DND-41 (cell line): ENCODE results near the gene NEAT1.

Experiments used
- ATAC-seq: fragments of 200-7000 bp; cut with Tn5 transposase; 3 replicates; pipeline ENCODE4 v1.9.1; 2021; ENCODE audit warnings: low read depth; ENCODE audit not compliant: insufficient read depth
- DNase-seq: peaks from one replicate; pipeline ENCODE4 v3.0.0-alpha.2; 2020
- H2AFZ ChIP-seq: 2 replicates; pipeline ENCODE4 v1.6.0; 2012; ENCODE audit warnings: low read depth, low read length
- H3K27ac ChIP-seq: 2 replicates; pipeline ENCODE4 v1.5.1; 2012; ENCODE audit warnings: low read length, inconsistent platforms
- H3K27me3 ChIP-seq: fragments of 200-600 bp; sonication (generic); 2 replicates; pipeline ENCODE4 v1.6.0; 2012; ENCODE audit warnings: low read length, mild to moderate bottlenecking, inconsistent platforms; ENCODE audit not compliant: insufficient read depth, poor library complexity
- H3K36me3 ChIP-seq: 2 replicates; pipeline ENCODE4 v1.5.1; 2012; ENCODE audit warnings: low read length, inconsistent platforms; ENCODE audit not compliant: insufficient read depth
- H3K4me1 ChIP-seq: 2 replicates; pipeline ENCODE4 v1.5.1; 2012; ENCODE audit warnings: mild to moderate bottlenecking, low read length; ENCODE audit not compliant: insufficient read depth
- H3K4me2 ChIP-seq: 2 replicates; pipeline ENCODE4 v1.6.0; 2012; ENCODE audit warnings: mild to moderate bottlenecking, moderate library complexity, low read length, inconsistent platforms; ENCODE audit not compliant: insufficient read depth
- H3K4me3 ChIP-seq, 2 experiments: fragments of 200-600 bp in 1 of 2; shearing (Covaris generic) in 1 of 2; 2 replicates each; pipeline ENCODE4 v1.5.1; 2012 to 2016; ENCODE audit warnings: inconsistent platforms in 2 of 2, low read length in 2 of 2, mild to moderate bottlenecking in 2 of 2, low read depth in 1 of 2, moderate library complexity in 1 of 2
- H3K79me2 ChIP-seq: 2 replicates; pipeline ENCODE4 v1.6.0; 2012; ENCODE audit warnings: low read length, inconsistent platforms; ENCODE audit not compliant: insufficient read depth
- H3K9ac ChIP-seq: 2 replicates; pipeline ENCODE4 v1.6.0; 2012; ENCODE audit warnings: low read depth, mild to moderate bottlenecking, inconsistent platforms, low read length, moderate library complexity
- H3K9me3 ChIP-seq: 2 replicates; pipeline ENCODE4 v1.5.1; 2012; ENCODE audit warnings: low read length, moderate library complexity, mild to moderate bottlenecking, inconsistent platforms; ENCODE audit not compliant: insufficient read depth, severe bottlenecking
- H4K20me1 ChIP-seq: 2 replicates; pipeline ENCODE4 v1.6.0; 2012; ENCODE audit warnings: low read length; ENCODE audit not compliant: insufficient read depth
- EZH2 ChIP-seq: IDR thresholded peaks from 3 replicates; pipeline ENCODE4 v1.6.1; 2012; ENCODE audit warnings: borderline replicate concordance, low read depth, mild to moderate bottlenecking, moderate library complexity, low read length, inconsistent platforms; ENCODE audit not compliant: severe bottlenecking
- TF ChIP-seq, protein P1 (sequence below): IDR thresholded peaks from 2 replicates; pipeline ENCODE4 v1.5.1; 2012; ENCODE audit warnings: borderline replicate concordance, low read length, moderate library complexity, mild to moderate bottlenecking; ENCODE audit not compliant: poor library complexity, severe bottlenecking; ENCODE audit errors: extremely low read depth

NEAT1 gene

DNA sequence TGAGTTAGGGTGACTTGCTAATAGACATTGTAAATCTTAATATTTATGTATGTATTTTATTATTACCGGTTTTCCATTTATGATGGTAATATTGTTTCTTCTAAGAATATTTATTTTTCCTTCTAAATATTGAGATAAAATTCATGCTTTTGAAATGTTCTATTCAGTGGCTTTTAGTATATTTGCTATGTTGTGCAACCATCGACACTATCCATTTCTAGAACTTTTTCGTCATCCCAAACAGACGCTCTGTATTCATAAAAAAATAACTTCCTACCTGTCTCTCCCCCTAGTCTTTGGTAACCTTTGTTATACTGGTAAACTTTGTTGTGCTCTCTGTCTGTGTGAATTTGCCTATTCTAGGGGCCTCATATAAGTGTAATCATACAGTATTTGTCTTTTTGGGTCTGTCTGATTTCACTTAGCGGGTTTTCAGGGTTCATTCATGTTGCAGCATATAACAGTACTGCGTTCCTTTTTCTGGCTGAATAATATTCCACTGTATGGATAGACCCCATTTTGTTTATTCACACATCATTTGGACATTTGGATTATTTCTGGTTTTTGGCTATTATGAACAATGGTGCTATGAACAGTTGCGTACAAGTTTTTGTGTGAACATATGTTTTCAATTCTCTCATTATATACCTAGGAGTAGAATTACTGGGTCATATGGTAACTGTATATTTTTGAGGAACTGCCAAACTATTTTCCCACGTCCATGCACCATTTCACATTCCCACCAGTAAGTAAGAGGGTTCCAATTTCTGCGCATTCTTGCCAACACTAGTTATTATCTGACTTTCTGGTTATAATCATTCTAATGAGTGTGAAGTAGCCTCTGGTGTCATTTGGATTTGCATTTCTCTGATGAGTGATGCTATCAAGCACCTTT lies 15.9 kb downstream of the NEAT1 start:
- Histone ChIP-seq H3K9me3 (no peaks in the 10 kb centered on the region), H3K4me3 (no peak overlapping the region), H3K36me3 (peaks cover 16% of the 10 kb centered on the region), H3K4me1 (0 out of 2 replicates have a peak, but pooled peaks cover 3% of the 10 kb centered on the region), H3K27me3 (no peaks in the 10 kb centered on the region), H3K79me2 (peaks cover 28% of the 10 kb centered on the region), H3K27ac (no peak overlapping the region), H2AFZ (no peak overlapping the region), H3K9ac (no peak overlapping the region), H3K4me2 (no peak overlapping the region), H4K20me1 (peaks cover 40% of the 10 kb centered on the region)
- no peak for DNase-seq
- ATAC-seq = no peak
- TF ChIP-seq, protein P1, sequence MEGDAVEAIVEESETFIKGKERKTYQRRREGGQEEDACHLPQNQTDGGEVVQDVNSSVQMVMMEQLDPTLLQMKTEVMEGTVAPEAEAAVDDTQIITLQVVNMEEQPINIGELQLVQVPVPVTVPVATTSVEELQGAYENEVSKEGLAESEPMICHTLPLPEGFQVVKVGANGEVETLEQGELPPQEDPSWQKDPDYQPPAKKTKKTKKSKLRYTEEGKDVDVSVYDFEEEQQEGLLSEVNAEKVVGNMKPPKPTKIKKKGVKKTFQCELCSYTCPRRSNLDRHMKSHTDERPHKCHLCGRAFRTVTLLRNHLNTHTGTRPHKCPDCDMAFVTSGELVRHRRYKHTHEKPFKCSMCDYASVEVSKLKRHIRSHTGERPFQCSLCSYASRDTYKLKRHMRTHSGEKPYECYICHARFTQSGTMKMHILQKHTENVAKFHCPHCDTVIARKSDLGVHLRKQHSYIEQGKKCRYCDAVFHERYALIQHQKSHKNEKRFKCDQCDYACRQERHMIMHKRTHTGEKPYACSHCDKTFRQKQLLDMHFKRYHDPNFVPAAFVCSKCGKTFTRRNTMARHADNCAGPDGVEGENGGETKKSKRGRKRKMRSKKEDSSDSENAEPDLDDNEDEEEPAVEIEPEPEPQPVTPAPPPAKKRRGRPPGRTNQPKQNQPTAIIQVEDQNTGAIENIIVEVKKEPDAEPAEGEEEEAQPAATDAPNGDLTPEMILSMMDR = no peak
- no peak for TF ChIP-seq EZH2

DNA sequence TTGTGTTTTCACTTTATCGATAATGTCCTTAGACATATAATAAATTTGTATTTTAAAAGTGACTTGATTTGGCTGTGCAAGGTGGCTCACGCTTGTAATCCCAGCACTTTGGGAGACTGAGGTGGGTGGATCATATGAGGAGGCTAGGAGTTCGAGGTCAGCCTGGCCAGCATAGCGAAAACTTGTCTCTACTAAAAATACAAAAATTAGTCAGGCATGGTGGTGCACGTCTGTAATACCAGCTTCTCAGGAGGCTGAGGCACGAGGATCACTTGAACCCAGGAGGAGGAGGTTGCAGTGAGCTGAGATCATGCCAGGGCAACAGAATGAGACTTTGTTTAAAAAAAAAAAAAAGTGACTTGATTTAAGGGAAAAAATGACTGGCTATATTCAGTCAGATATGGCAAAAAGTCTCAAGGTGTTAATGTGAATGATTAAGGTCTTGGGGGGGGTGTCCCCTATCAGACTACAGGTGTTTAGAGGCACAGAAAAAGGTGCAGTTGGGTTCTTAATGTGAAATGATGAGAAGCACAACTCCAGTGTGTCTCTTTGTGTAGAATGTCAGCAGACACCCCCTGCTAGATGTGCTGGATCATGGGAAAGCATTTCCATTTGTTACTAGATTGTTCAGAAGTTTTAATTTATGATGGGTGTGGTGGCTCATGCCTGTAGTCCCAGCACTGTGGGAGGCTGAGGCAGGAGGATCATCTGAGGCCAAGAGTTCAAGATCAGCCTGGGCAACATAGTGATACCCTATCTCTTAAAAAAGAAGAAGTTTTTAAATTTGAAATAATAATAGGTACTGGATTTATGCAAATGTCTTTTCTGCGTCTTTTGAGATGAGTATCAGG lies 17.0 kb downstream of the NEAT1 start:
- H4K20me1 ChIP-seq = peaks cover 41% of the 10 kb centered on the region
- no peak overlapping the region for H2AFZ ChIP-seq
- no peak overlapping the region for H3K9ac ChIP-seq
- no peaks in the 10 kb centered on the region for H3K27me3 ChIP-seq
- 0 out of 2 replicates have a peak, but pooled peaks cover 3% of the 10 kb centered on the region for H3K4me1 ChIP-seq
- peaks cover 9% of the 10 kb centered on the region for H3K36me3 ChIP-seq
- DNase-seq = peak; percentile 4
- peaks cover 18% of the 10 kb centered on the region for H3K79me2 ChIP-seq
- H3K4me2 ChIP-seq = no peak overlapping the region
- no peaks in the 10 kb centered on the region for H3K9me3 ChIP-seq
- no peak for ATAC-seq
- no peak overlapping the region for H3K4me3 ChIP-seq
- H3K27ac ChIP-seq = no peak overlapping the region
- TF ChIP-seq, protein P1 = no peak
- no peak for TF ChIP-seq EZH2

DNA sequence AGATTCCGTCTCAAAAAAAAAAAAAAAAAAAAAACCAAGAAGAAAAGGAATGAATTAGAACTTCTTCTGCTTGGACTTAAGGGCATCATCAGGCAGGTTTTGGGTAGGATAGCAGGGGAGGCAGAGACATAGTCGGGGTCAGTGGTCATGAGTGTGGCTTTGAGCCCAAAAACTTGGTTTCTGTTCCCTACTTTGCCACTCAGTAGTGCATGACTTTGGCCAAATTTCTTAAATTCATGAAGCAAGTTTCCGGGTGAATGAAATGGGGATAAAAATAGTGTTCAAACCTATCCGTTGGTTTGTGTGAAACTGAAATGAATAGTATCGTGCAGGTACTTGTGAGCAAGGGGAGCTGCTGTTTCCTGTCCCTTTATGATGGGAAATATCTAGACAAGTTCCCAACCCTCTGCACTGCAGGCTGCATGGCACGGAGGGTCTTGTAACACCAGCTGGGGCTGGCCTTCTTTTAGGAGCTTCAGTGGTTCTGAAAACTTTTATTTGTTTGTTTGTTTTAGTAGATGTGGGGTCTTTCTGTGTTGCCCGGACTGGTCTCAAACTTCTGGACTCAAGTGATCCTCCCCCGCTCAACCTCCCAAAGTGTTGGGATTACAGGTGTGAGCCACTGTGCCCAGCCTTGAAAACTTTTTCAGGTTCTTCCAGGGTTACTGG lies 18.4 kb downstream of the NEAT1 start:
- Histone ChIP-seq H3K27ac (no peak overlapping the region), H3K4me1 (0 out of 2 replicates have a peak, but pooled peaks cover 3% of the 10 kb centered on the region), H3K4me2 (no peak overlapping the region), H2AFZ (no peak overlapping the region), H3K9ac (no peak overlapping the region), H3K9me3 (no peaks in the 10 kb centered on the region), H3K27me3 (no peaks in the 10 kb centered on the region), H3K4me3 (no peak overlapping the region), H3K79me2 (peaks cover 10% of the 10 kb centered on the region), H3K36me3 (no peaks in the 10 kb centered on the region; the same call in 1 of the 2 replicates), H4K20me1 (peaks cover 38% of the 10 kb centered on the region)
- DNase-seq (no peak), ATAC-seq (no peak)
- no peak for TF ChIP-seq EZH2
- TF ChIP-seq, protein P1 = no peak
